Bronchial epithelial cell (primary cell): ENCODE data around the gene TCERG1L. TPM values are rescaled to one million over a fixed set of nuclear protein-coding genes. Genes with fewer than 3 reads are reported as not detected.
A peak's percentile ranks its signal among the peaks of the same experiment; 100 is the strongest.

Experiments used
- DNase-seq: peaks from one replicate; pipeline ENCODE4 v3.0.0-alpha.2; 2010; ENCODE audit warnings: low read depth
- FAIRE-seq: peaks from 2 replicates; lab custom pipeline; 2011; peaks lifted over from hg19 to GRCh38; lab: Jason Lieb, UNC
- H3K27me3 ChIP-seq: 2 replicates; pipeline ENCODE4 v1.5.1; 2011; ENCODE audit warnings: low read length; ENCODE audit not compliant: control insufficient read depth, insufficient read depth
- H3K36me3 ChIP-seq: 2 replicates; pipeline ENCODE4 v1.5.1; 2011; ENCODE audit warnings: low read length; ENCODE audit not compliant: control insufficient read depth, insufficient read depth
- H3K4me3 ChIP-seq: 2 replicates; pipeline ENCODE4 v1.5.1; 2011; ENCODE audit warnings: mild to moderate bottlenecking, low read depth, low read length, control low read depth
- total RNA-seq: library from RNA; depleted of rRNA; stranded (reverse); fragments of >200 nt; gene quantifications from 2 replicates; pipeline ENCODE4 v1.2.1, GENCODE V29; 2014
- TF ChIP-seq, protein P1 (sequence below): IDR thresholded peaks from 2 replicates; pipeline ENCODE4 v1.5.1; 2011; ENCODE audit warnings: mild to moderate bottlenecking, moderate library complexity, low read length, control low read depth, inconsistent platforms; ENCODE audit not compliant: insufficient read depth, severe bottlenecking

Gene TCERG1L
- total RNA-seq, 1 donor from 2014 or later = not detected

DNA sequence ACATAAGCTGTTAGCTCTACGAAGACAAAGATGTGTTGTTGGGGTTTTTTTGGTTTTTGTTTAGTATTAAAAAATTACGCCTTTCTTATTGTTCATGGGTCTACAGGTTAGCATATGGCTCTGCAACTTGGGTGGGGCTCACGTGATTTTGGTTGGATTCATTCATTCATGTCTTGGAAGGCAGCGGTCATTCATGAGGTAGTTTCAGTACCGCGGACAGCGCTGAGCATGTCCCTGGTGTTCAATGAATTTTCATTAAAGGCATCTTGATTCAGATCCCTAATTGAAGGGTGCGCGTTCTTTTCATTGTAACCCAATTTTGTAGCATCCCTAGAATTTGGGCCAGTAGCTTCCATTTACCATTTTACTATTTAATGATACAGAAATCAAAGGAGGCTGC lies 42.9 kb upstream of the TCERG1L start:
- TF ChIP-seq, protein P1, sequence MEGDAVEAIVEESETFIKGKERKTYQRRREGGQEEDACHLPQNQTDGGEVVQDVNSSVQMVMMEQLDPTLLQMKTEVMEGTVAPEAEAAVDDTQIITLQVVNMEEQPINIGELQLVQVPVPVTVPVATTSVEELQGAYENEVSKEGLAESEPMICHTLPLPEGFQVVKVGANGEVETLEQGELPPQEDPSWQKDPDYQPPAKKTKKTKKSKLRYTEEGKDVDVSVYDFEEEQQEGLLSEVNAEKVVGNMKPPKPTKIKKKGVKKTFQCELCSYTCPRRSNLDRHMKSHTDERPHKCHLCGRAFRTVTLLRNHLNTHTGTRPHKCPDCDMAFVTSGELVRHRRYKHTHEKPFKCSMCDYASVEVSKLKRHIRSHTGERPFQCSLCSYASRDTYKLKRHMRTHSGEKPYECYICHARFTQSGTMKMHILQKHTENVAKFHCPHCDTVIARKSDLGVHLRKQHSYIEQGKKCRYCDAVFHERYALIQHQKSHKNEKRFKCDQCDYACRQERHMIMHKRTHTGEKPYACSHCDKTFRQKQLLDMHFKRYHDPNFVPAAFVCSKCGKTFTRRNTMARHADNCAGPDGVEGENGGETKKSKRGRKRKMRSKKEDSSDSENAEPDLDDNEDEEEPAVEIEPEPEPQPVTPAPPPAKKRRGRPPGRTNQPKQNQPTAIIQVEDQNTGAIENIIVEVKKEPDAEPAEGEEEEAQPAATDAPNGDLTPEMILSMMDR = no peak
- H3K4me3 ChIP-seq = no peak overlapping the region
- no peaks in the 10 kb centered on the region for H3K27me3 ChIP-seq
- no peaks in the 10 kb centered on the region for H3K36me3 ChIP-seq
- no peak for FAIRE-seq
- no peak for DNase-seq

DNA sequence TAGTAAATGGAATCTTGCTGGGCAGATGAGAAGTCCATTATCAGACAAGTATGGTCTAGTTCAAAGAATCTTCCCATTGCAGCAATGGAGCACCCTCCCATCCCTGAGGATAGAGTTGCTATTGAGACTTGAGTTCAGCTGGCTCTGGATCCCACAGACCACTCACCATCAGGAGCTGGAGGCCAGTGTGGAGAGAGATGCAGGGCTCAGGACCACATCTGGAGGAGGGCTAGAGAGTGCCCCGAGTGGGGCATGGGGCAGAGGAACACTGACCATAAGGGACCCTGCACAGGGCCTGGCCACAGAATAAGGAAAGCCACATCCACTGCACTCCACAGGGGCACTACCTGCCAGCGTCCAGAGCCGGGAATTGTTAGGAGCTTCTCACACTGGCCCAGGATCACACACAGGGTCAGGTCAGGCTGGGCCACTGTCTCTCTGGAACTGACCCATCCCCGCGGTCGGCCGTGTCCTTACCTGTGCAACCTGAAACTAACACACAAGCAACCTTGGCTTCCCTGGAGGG lies 41.3 kb upstream of the TCERG1L start:
- peak; percentile 13 for FAIRE-seq

DNA sequence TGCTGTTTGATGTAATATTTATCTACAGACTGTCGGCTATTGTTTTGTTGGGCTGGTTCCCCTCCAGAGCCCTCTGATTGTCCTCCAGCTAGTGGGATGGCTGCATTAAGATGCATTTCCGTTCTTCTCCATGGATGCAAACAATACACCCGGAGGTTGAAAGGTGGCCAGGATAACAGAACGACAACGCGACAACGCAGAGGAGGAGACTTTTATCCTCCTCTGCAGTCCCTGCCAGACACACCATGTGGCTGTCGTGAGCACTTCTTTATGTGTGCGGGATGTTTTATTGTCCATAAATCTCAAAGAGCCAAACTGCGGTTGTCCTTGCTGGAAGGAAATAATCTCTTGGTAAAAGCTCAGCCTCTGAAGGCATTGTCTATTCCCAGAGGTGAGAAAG lies 39.1 kb upstream of the TCERG1L start:
- Histone ChIP-seq H3K4me3 (no peak overlapping the region), H3K27me3 (no peaks in the 10 kb centered on the region), H3K36me3 (no peaks in the 10 kb centered on the region)
- no peak for DNase-seq
- TF ChIP-seq, protein P1 = no peak
- no peak for FAIRE-seq

More for the DNA sequence above, 41.3 kb upstream of the TCERG1L start:
- Histone ChIP-seq H3K4me3 (no peak overlapping the region), H3K27me3 (no peaks in the 10 kb centered on the region), H3K36me3 (no peaks in the 10 kb centered on the region)
- DNase-seq = no peak
- TF ChIP-seq, protein P1 = no peak

DNA sequence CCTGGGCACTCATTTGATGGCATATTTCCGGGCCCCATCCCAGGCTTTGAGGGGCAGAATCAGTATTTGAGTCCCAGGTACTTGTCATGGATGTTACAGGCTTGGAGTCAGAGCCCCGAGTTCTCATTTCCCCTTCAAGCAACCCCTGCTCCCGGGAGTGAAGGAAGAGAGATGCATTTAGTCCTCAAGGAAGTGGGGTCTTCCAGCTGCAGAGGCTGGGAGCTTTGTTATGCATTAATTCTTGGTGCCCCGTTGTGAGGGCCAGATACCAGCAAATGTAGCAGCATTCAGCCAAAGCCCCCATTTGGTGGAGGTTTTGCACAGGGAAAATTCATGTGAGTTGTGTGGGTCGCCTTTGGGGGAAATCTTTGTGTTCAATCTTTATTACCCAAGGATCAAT lies 38.7 kb upstream of the TCERG1L start:
- FAIRE-seq (no peak), DNase-seq (no peak)
- TF ChIP-seq, protein P1 = no peak
- Histone ChIP-seq H3K4me3 (no peak overlapping the region), H3K36me3 (no peaks in the 10 kb centered on the region), H3K27me3 (no peaks in the 10 kb centered on the region)

DNA sequence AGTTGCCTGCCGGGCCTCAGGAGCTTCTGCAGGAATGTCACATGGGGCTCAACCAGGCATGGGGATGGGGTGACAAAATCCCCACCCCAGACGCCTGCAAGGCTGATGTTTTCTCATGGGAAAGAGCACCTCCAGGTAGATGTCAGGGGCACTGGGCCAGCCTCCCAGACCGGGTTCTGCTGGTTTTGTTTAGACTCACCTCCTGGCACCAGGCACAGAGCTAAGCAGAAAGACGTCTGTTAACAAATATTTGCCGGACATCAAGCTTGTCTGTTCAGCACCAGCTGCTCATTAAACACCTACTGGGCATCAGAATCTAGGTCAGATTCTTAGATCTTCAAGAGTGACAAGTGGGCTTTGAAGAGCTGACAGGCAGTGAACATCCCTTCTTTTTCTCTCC lies 34.9 kb upstream of the TCERG1L start:
- TF ChIP-seq, protein P1 = no peak
- no peak for DNase-seq
- Histone ChIP-seq H3K36me3 (no peaks in the 10 kb centered on the region), H3K27me3 (no peaks in the 10 kb centered on the region), H3K4me3 (no peak overlapping the region)
- FAIRE-seq = no peak

DNA sequence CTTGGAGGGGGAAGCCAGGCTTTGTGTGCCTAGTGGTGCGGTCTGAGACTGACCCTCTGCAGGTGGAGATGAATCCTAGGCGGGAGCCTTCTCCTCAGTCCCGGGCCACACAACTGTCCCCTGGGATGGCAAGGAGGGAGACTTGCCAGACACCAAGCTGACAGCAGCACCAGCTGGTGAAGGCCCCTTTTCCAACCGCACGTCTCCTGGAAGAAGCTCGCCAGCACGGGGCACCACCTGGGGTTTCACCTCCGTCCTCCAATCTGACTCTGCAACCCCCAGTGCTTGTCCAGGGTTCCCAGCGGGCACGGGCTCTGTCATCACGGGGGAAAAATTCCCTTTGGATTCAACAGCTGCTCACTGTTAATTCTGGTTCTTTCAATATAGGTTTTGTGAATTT lies 34.2 kb upstream of the TCERG1L start:
- FAIRE-seq = no peak

More for the DNA sequence above, 34.2 kb upstream of the TCERG1L start:
- no peaks in the 10 kb centered on the region for H3K36me3 ChIP-seq
- no peak for DNase-seq
- H3K27me3 ChIP-seq = no peaks in the 10 kb centered on the region
- TF ChIP-seq, protein P1 = no peak
- no peak overlapping the region for H3K4me3 ChIP-seq
